Mesothelial cell of epicardium (in vitro differentiated cells): ENCODE data around the gene TNFRSF11A. TPM values are rescaled to one million over a fixed set of nuclear protein-coding genes. Genes with fewer than 3 reads are reported as not detected.

ENCODE experiments used
- DNase-seq, 2 experiments: peaks; one replicate each; pipeline ENCODE4 v3.0.0; 2021; ENCODE audit warnings: low spot score in 2 of 2; ENCODE audit not compliant: unreplicated experiment in 2 of 2
- H3K27ac Mint-ChIP-seq: 2 replicates; pipeline ENCODE4 v1.8.0; 2021; ENCODE audit warnings: mixed read lengths
- H3K27me3 Mint-ChIP-seq: 2 replicates; pipeline ENCODE4 v1.8.0; 2021; ENCODE audit warnings: low read depth, mixed read lengths
- H3K36me3 Mint-ChIP-seq: 2 replicates; pipeline ENCODE4 v1.8.0; 2021; ENCODE audit warnings: mixed read lengths
- H3K4me1 Mint-ChIP-seq: 2 replicates; pipeline ENCODE4 v1.8.0; 2021; ENCODE audit warnings: mixed read lengths
- H3K4me3 Mint-ChIP-seq: 2 replicates; pipeline ENCODE4 v1.8.0; 2021; ENCODE audit warnings: mild to moderate bottlenecking, moderate library complexity, mixed read lengths
- H3K9me3 Mint-ChIP-seq: 2 replicates; pipeline ENCODE4 v1.8.0; 2021; ENCODE audit warnings: mixed read lengths
- total RNA-seq: library from RNA; stranded (reverse); gene quantifications from 3 replicates; pipeline ENCODE4 v1.2.1, GENCODE V29; 2021
- TF ChIP-seq, protein P1 (sequence below): fragments of 200-600 bp; sonication (generic); IDR thresholded peaks from one replicate; pipeline ENCODE4 v1.5.0; 2021; ENCODE audit warnings: antibody characterized with exemption; ENCODE audit not compliant: unreplicated experiment

The TNFRSF11A gene
- total RNA-seq, 1 donor from 2014 or later: 0.83 TPM

DNA sequence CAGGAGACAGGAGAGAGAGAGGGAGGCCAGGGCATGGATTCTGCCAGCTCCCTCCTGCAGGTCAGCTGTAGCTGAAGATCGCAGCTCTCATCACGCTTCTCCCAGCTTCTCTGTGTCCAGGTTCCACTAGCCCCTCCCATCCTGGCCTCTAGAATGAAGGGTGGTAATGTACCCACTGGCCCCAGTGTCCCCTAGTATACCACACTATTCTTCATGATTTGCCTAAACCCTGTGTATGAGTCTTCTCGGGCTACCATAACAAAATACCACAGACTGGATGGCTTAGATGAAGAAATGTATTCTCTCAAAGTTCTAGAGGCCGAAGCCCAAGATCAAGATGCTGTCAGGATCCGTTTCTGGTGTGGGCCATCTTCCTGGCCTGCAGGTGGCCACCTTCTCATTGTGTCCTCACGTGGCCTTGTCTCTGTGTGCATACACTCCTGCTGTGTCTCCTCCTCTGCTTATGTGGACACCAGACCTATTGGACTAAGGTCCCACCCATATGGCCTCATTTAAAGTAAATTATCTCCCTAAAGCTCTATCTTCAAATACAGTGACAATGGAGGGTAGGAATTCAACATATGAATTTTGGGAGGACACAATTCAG lies 77.3 kb downstream of the TNFRSF11A start:
- H3K4me3 Mint-ChIP-seq: no peak overlapping the region
- H3K27ac Mint-ChIP-seq: no peak overlapping the region
- peaks cover 34% of the 10 kb centered on the region for H3K27me3 Mint-ChIP-seq
- H3K9me3 Mint-ChIP-seq: no peaks in the 10 kb centered on the region
- TF ChIP-seq, protein P1, sequence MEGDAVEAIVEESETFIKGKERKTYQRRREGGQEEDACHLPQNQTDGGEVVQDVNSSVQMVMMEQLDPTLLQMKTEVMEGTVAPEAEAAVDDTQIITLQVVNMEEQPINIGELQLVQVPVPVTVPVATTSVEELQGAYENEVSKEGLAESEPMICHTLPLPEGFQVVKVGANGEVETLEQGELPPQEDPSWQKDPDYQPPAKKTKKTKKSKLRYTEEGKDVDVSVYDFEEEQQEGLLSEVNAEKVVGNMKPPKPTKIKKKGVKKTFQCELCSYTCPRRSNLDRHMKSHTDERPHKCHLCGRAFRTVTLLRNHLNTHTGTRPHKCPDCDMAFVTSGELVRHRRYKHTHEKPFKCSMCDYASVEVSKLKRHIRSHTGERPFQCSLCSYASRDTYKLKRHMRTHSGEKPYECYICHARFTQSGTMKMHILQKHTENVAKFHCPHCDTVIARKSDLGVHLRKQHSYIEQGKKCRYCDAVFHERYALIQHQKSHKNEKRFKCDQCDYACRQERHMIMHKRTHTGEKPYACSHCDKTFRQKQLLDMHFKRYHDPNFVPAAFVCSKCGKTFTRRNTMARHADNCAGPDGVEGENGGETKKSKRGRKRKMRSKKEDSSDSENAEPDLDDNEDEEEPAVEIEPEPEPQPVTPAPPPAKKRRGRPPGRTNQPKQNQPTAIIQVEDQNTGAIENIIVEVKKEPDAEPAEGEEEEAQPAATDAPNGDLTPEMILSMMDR: no peak
- no peak for DNase-seq
- no peaks in the 10 kb centered on the region for H3K4me1 Mint-ChIP-seq
- no peaks in the 10 kb centered on the region for H3K36me3 Mint-ChIP-seq

DNA sequence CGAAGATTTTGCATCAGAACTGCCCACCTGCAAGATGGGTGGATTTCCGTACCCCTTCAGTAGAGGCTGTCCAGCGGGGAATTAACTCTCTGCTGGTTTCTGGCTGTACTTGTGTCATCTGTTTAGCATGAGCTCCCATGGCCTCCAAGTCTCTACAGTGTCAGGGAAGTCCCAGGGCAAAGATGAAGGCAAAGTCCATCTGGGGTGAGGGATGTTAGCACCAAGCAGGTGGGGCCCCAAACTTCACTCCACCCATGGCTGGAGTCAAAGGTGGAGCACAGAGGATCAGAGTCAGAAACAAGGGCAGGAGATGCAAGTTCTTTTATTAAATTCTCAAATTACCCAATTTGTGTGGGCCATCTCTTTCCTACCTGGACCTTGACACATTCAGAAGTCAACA lies 78.0 kb downstream of the TNFRSF11A start:
- Mint-ChIP-seq H3K36me3 (no peaks in the 10 kb centered on the region), H3K4me3 (no peak overlapping the region), H3K4me1 (no peaks in the 10 kb centered on the region), H3K9me3 (no peaks in the 10 kb centered on the region), H3K27me3 (peaks cover 29% of the 10 kb centered on the region), H3K27ac (no peak overlapping the region)
- TF ChIP-seq, protein P1: no peak
- DNase-seq: no peak

DNA sequence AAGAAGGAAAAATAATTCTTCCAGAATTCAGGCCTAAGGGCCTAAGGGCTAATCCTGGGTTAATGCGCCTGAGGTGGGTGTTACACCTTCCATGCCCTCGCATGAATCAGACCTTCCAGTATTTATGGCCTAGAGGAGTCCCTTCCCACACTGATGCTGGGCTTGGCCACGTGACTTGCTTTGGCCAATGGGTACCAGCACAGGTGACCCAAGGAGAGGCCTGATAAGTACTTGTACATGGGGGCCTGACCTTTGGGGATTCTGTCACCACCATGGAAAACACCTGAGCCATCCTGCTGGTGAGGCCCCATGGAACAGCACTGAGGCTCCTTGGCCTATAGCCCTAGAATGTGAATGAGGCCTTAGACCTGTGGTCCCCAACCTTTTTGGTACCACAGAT lies 79.8 kb downstream of the TNFRSF11A start:
- H3K27ac Mint-ChIP-seq: no peak overlapping the region
- no peak overlapping the region for H3K4me3 Mint-ChIP-seq
- peaks cover 21% of the 10 kb centered on the region for H3K27me3 Mint-ChIP-seq
- DNase-seq: no peak
- TF ChIP-seq, protein P1: no peak
- H3K36me3 Mint-ChIP-seq: no peaks in the 10 kb centered on the region
- no peaks in the 10 kb centered on the region for H3K9me3 Mint-ChIP-seq
- no peaks in the 10 kb centered on the region for H3K4me1 Mint-ChIP-seq

DNA sequence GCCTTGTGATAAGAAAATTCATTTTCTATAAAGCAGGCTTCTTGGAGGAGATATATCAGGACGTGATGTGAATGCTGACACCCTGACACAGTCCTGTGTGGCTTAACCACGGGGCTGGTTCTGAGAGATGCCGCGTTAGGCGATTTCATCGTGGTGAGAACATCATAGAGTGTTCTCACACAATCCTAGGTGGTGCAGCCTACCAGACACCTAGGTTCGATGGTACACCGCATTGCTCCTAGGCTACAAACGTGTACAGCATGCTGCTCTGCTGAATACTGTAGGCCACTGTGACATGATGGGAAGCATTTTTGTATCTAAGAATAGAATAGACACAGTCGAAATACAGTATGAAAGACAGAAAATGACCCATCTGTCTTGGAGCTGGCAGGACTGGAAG lies 82.5 kb downstream of the TNFRSF11A start:
- Mint-ChIP-seq H3K4me3 (no peak overlapping the region), H3K27ac (no peak overlapping the region), H3K4me1 (no peaks in the 10 kb centered on the region), H3K9me3 (peaks cover 4% of the 10 kb centered on the region), H3K27me3 (peaks cover 9% of the 10 kb centered on the region), H3K36me3 (no peaks in the 10 kb centered on the region)
- TF ChIP-seq, protein P1: no peak
- no peak for DNase-seq

DNA sequence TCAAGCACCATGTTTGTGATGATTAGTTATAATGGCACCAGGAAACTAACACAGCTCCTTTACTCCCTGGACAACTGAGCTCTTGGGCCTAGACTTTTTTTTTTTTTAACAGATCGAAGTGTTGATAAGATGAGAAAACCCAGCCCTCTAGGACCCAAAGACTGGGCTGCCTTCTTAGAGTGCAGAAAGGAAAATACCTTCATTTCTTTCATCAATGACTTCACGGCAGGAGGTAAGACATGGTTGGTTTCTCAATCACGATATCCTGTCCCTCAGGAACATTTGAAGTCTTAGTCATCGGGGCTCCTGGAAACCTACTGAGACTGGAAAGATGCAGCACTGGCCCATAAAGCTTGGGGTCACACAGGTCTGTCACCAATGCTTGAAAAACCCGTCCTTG lies 84.7 kb downstream of the TNFRSF11A start:
- no peaks in the 10 kb centered on the region for H3K36me3 Mint-ChIP-seq
- DNase-seq: no peak
- no peak overlapping the region for H3K4me3 Mint-ChIP-seq
- TF ChIP-seq, protein P1: no peak
- peaks cover 4% of the 10 kb centered on the region for H3K9me3 Mint-ChIP-seq
- H3K4me1 Mint-ChIP-seq: no peaks in the 10 kb centered on the region
- H3K27ac Mint-ChIP-seq: no peak overlapping the region
- H3K27me3 Mint-ChIP-seq: peaks cover 24% of the 10 kb centered on the region
